PC-9 (cell line): ENCODE measurements around the gene ABTB2. TPM values are rescaled to one million over a fixed set of nuclear protein-coding genes. Genes with fewer than 3 reads are reported as not detected.

Experiments used
- BruUV-seq: library from RNA; stranded (reverse); fragments of 400-500 nt; replicated peaks from 2 replicates; lab custom pipeline; 2021; lab: Mats Ljungman, UMichigan
- CTCF ChIA-PET: fragments of 300-600 bp; sonication (Branson Sonifier 250); formaldehyde crosslinking; loops from one replicate; lab custom pipeline; 2022; ENCODE audit warnings: antibody characterized with exemption; lab: Charles Lee
- POLR2A ChIA-PET: fragments of 300-600 bp; sonication (Branson Sonifier 250); formaldehyde crosslinking; loops from one replicate; lab custom pipeline; 2022; ENCODE audit warnings: antibody characterized with exemption; ENCODE audit not compliant: unreplicated experiment; lab: Charles Lee
- DNase-seq, 2 experiments: peaks; one replicate each; pipeline versions ENCODE4 v3.0.0 to v3.0.0-alpha.2; 2015 to 2022; ENCODE audit warnings: mixed read lengths in 1 of 2
- H2AFZ ChIP-seq: fragments of 200-600 bp; sonication (generic); 2 replicates; pipeline ENCODE4 v1.8.1; 2017; ENCODE audit warnings: antibody characterized with exemption
- H3F3A ChIP-seq: fragments of 200-600 bp; sonication (generic); 2 replicates; pipeline ENCODE4 v1.8.1; 2017; ENCODE audit warnings: antibody characterized with exemption, mild to moderate bottlenecking, low read depth; ENCODE audit not compliant: insufficient read depth
- H3K27ac ChIP-seq: fragments of 200-600 bp; sonication (generic); 2 replicates; pipeline ENCODE4 v1.6.1; 2016; ENCODE audit warnings: mixed run types
- H3K27me3 ChIP-seq: fragments of 200-600 bp; sonication (generic); 2 replicates; pipeline ENCODE4 v1.6.1; 2016; ENCODE audit warnings: low read depth, mixed run types; ENCODE audit not compliant: insufficient read depth
- H3K36me3 ChIP-seq: fragments of 200-600 bp; sonication (generic); 2 replicates; pipeline ENCODE4 v1.6.1; 2016; ENCODE audit warnings: low read depth, mixed run types
- H3K4me1 ChIP-seq: fragments of 200-600 bp; sonication (generic); replicated peaks from 2 replicates; pipeline ENCODE4 v1.6.1; 2016; ENCODE audit warnings: mixed run types; ENCODE audit not compliant: insufficient read depth
- H3K4me2 ChIP-seq: fragments of 200-600 bp; sonication (generic); 2 replicates; pipeline ENCODE4 v1.6.1; 2017; ENCODE audit warnings: mixed run types
- H3K4me3 ChIP-seq: fragments of 200-600 bp; sonication (generic); 2 replicates; pipeline ENCODE4 v1.6.1; 2016; ENCODE audit warnings: mixed run types
- H3K79me2 ChIP-seq: fragments of 200-600 bp; sonication (generic); 2 replicates; pipeline ENCODE4 v1.6.1; 2017; ENCODE audit warnings: low read depth, mixed run types
- H3K9me2 ChIP-seq: fragments of 200-600 bp; sonication (generic); 2 replicates; pipeline ENCODE4 v1.8.1; 2017; ENCODE audit warnings: mild to moderate bottlenecking; ENCODE audit not compliant: insufficient read depth
- H3K9me3 ChIP-seq: fragments of 200-600 bp; sonication (generic); 2 replicates; pipeline ENCODE4 v1.8.1; 2016; ENCODE audit warnings: low read depth; ENCODE audit not compliant: insufficient read depth
- H4K20me1 ChIP-seq: fragments of 200-600 bp; sonication (generic); 2 replicates; pipeline ENCODE4 v1.8.1; 2017; ENCODE audit not compliant: insufficient read depth
- CTCF ChIP-seq: fragments of 200-600 bp; sonication (generic); conservative IDR thresholded peaks from 2 replicates; pipeline ENCODE4 v1.6.1; 2017; ENCODE audit warnings: mixed run types, antibody characterized with exemption, mild to moderate bottlenecking, moderate library complexity
- EZH2 ChIP-seq: fragments of 200-600 bp; sonication (generic); IDR thresholded peaks from 2 replicates; pipeline ENCODE4 v1.8.0; 2017; ENCODE audit warnings: antibody characterized with exemption, low read depth
- intact Hi-C: fragments of 100-400 bp; cut with micrococcal nuclease; formaldehyde crosslinking; loops from one replicate; pipeline ENCODE4 v1.10.0; 2022; ENCODE audit not compliant: unreplicated experiment
- total RNA-seq: library from RNA; stranded (reverse); gene quantifications from 2 replicates; pipeline ENCODE4 v1.2.3, GENCODE V29; 2021

ABTB2 gene
- total RNA-seq, 1 experiment from 2014 or later, result 12.9 TPM

GRCh38 chr11:34155757-34156062, 202.1 kb downstream of the ABTB2 start:
- peaks cover 20% of the 10 kb centered on the region; the same call in 1 of the 2 replicates for H3F3A ChIP-seq
- intact Hi-C loops, result no loop called here
- 0 out of 2 replicates have a peak, but pooled peaks cover 12% of the 10 kb centered on the region for H4K20me1 ChIP-seq
- no peaks in the 10 kb centered on the region for H3K9me3 ChIP-seq
- H3K4me3 ChIP-seq, result no peak overlapping the region
- POLR2A ChIA-PET, result interaction anchor here (0.6 kb wide), 1 partner anchor 102 kb away, joined by 4 read pairs; no protein-coding TSS in a partner anchor
- H3K4me1 ChIP-seq, result no peaks in the 10 kb centered on the region
- DNase-seq, result no peak
- no peak overlapping the region for H2AFZ ChIP-seq
- 0 out of 2 replicates have a peak, but pooled peaks cover 12% of the 10 kb centered on the region for H3K36me3 ChIP-seq
- CTCF ChIA-PET, result no interaction called here
- TF ChIP-seq CTCF, result no peak
- no peak for TF ChIP-seq EZH2
- no TSS peak for BruUV-seq
- no peaks in the 10 kb centered on the region for H3K79me2 ChIP-seq
- no peaks in the 10 kb centered on the region for H3K27me3 ChIP-seq
- no peak overlapping the region for H3K4me2 ChIP-seq
- no peak overlapping the region for H3K27ac ChIP-seq
- H3K9me2 ChIP-seq, result no peaks in the 10 kb centered on the region

- H3F3A ChIP-seq, result peaks cover 25% of the 10 kb centered on the region; the same call in 1 of the 2 replicates
- no TSS peak for BruUV-seq
- H3K4me2 ChIP-seq, result no peak overlapping the region
- ChIA-PET CTCF (no interaction called here), POLR2A (interaction anchor here (0.6 kb wide), 1 partner anchor 101 kb away, joined by 4 read pairs; no protein-coding TSS in a partner anchor)
- H2AFZ ChIP-seq, result no peak overlapping the region
- intact Hi-C loops, result no loop called here
- no peaks in the 10 kb centered on the region for H3K79me2 ChIP-seq
- no peak for DNase-seq
- H3K36me3 ChIP-seq, result 0 out of 2 replicates have a peak, but pooled peaks cover 17% of the 10 kb centered on the region
- H3K9me2 ChIP-seq, result no peaks in the 10 kb centered on the region
- 0 out of 2 replicates have a peak, but pooled peaks cover 12% of the 10 kb centered on the region for H4K20me1 ChIP-seq
- H3K27me3 ChIP-seq, result no peaks in the 10 kb centered on the region
- no peaks in the 10 kb centered on the region for H3K4me1 ChIP-seq
- H3K9me3 ChIP-seq, result no peaks in the 10 kb centered on the region
- no peak overlapping the region for H3K27ac ChIP-seq
- TF ChIP-seq CTCF, result no peak
- no peak overlapping the region for H3K4me3 ChIP-seq
Measured at GRCh38 chr11:34155057-34155756, 202.6 kb downstream of the ABTB2 start.

GRCh38 chr11:34154059-34154875, 203.5 kb downstream of the ABTB2 start:
- Histone ChIP-seq H3K4me1 (no peaks in the 10 kb centered on the region), H3F3A (peaks cover 29% of the 10 kb centered on the region; the same call in 1 of the 2 replicates), H3K27ac (no peak overlapping the region), H3K27me3 (no peaks in the 10 kb centered on the region), H3K9me2 (no peaks in the 10 kb centered on the region), H3K36me3 (0 out of 2 replicates have a peak, but pooled peaks cover 18% of the 10 kb centered on the region), H3K9me3 (no peaks in the 10 kb centered on the region), H3K4me2 (no peak overlapping the region), H4K20me1 (0 out of 2 replicates have a peak, but pooled peaks cover 12% of the 10 kb centered on the region), H3K4me3 (no peak overlapping the region), H3K79me2 (no peaks in the 10 kb centered on the region), H2AFZ (no peak overlapping the region)
- ChIA-PET CTCF (no interaction called here), POLR2A (no interaction called here)
- BruUV-seq, result no TSS peak
- TF ChIP-seq CTCF (no peak), EZH2 (no peak)
- no peak for DNase-seq
- intact Hi-C loops, result no loop called here
